ENCODE data around the gene BNC1. TPM values are rescaled to one million over a fixed set of nuclear protein-coding genes. Genes with fewer than 3 reads are reported as not detected.

Gene BNC1
- total and polyA plus RNA-seq, 8 donors = 0.12 to 4.6 (median 0.55) TPM; not detected in 5

- intact Hi-C loops (cut with DNase I; ENCODE audit: low total_unique reads) = no loop called here
- 0 to 2% (median 1%) methylated on average over 54 to 92 of the region's 93 CpGs for WGBS, 5 donors
Measured at GRCh38 chr15:83207009-83207659, 77.3 kb downstream of the BNC1 start.

GRCh38 chr15:83206526-83207008 is 77.9 kb downstream of the BNC1 start:
- intact Hi-C loops (cut with DNase I; ENCODE audit: low total_unique reads) = no loop called here
- peaks cover 0 to 23% (median 13%) of the 10 kb centered on the region in 3 donors for H3K27me3 ChIP-seq
- TF ChIP-seq CTCF (IDR thresholded peaks at IDR 0.05) (no peak), POLR2AphosphoS5 (IDR thresholded peaks at IDR 0.05) (no peak), POLR2A (IDR thresholded peaks at IDR 0.05) (no peak), EP300 (IDR thresholded peaks at IDR 0.05) (no peak)
- WGBS, 5 donors = 2 to 5% (median 3%) methylated on average over 23 to 25 of the region's 25 CpGs
- H3K4me3 ChIP-seq = peak overlapping the region; percentile 85 to 96 (median 88)
- H3K4me1 ChIP-seq = peaks cover 0 to 53% (median 26%) of the 10 kb centered on the region in 4 donors
- no peaks in the 10 kb centered on the region for H3K36me3 ChIP-seq
- no peak for DNase-seq
- no peaks in the 10 kb centered on the region for H3K9me3 ChIP-seq
- H3K27ac ChIP-seq = peak overlapping the region; percentile 59 to 94 (median 85)

More at GRCh38 chr15:83207009-83207659, 77.3 kb downstream of the BNC1 start:
- TF ChIP-seq CTCF (IDR thresholded peaks at IDR 0.05) (no peak), POLR2AphosphoS5 (IDR thresholded peaks at IDR 0.05) (peak in 1 of 3 donors; percentile 32)
- peak overlapping the region; percentile 59 to 94 (median 85) for H3K27ac ChIP-seq
- no peaks in the 10 kb centered on the region for H3K9me3 ChIP-seq
- peaks cover 0 to 52% (median 26%) of the 10 kb centered on the region in 4 donors for H3K4me1 ChIP-seq
- H3K36me3 ChIP-seq = no peaks in the 10 kb centered on the region
- DNase-seq = peak; percentile 28 to 83
- peaks cover 0 to 23% (median 13%) of the 10 kb centered on the region in 3 donors for H3K27me3 ChIP-seq
- H3K4me3 ChIP-seq = peak overlapping the region; percentile 85 to 96 (median 88)

Other genes with a start within 250 kb of the BNC1 start
- gene BTBD1, start 217.4 kb downstream of the BNC1 start, total RNA-seq = 10 to 100 TPM; 41.5 to 94.4 (median 61.8) TPM
- 10 to 100 TPM; 13.2 to 34.1 (median 20.3) TPM for gene BTBD1, start 217.4 kb downstream of the BNC1 start, polyA plus RNA-seq
- 1 to 10 TPM in 2 of 5 donors, not detected in 3; 2.4 to 7.7 TPM for gene TM6SF1, start 177.0 kb downstream of the BNC1 start, total RNA-seq
- 1 to 10 TPM in 2 of 3 donors, under 1 TPM in 1; 0.75 to 2.1 (median 1.1) TPM for gene TM6SF1, start 177.0 kb downstream of the BNC1 start, polyA plus RNA-seq
- gene HDGFL3, start 76.8 kb downstream of the BNC1 start, total RNA-seq = 100 to 1,000 TPM in 1 of 5 donors, 10 to 100 TPM in 2, 1 to 10 TPM in 2; 4.0 to 110 (median 26.6) TPM
- 10 to 100 TPM in 2 of 3 donors, 1 to 10 TPM in 1; 6.7 to 15.6 (median 13.9) TPM for gene HDGFL3, start 76.8 kb downstream of the BNC1 start, polyA plus RNA-seq
- gene SH3GL3, start 162.7 kb upstream of the BNC1 start, total RNA-seq = 1 to 10 TPM in 1 of 5 donors, not detected in 4; 3.3 TPM
- 1 to 10 TPM in 2 of 3 donors, under 1 TPM in 1; 0.56 to 1.5 (median 1.2) TPM for gene SH3GL3, start 162.7 kb upstream of the BNC1 start, polyA plus RNA-seq

All from stomach (tissue), 9 donors.